PC-3 (cell line): ENCODE results near the gene PRDM8. TPM values are rescaled to one million over a fixed set of nuclear protein-coding genes. Genes with fewer than 3 reads are reported as not detected.
A peak's percentile ranks its signal among the peaks of the same experiment; 100 is the strongest.

ENCODE experiments used
- ATAC-seq: fragments of 200-7000 bp; cut with Tn5 transposase; 2 replicates; pipeline ENCODE4 v1.9.1; 2020; ENCODE audit warnings: mild to moderate bottlenecking, moderate library complexity
- BruUV-seq: library from RNA; stranded (reverse); fragments of 400-500 nt; replicated peaks from 2 replicates; lab custom pipeline; 2021; lab: Mats Ljungman, UMichigan
- CTCF ChIA-PET: fragments of 300-600 bp; sonication (Branson Sonifier 250); formaldehyde crosslinking; loops from one replicate; lab custom pipeline; 2022; ENCODE audit warnings: antibody characterized with exemption; lab: Charles Lee
- POLR2A ChIA-PET: fragments of 300-600 bp; sonication (Branson Sonifier 250); formaldehyde crosslinking; loops from one replicate; lab custom pipeline; 2022; ENCODE audit warnings: antibody characterized with exemption; ENCODE audit not compliant: unreplicated experiment; lab: Charles Lee
- DNase-seq: peaks from one replicate; pipeline ENCODE4 v3.0.0-alpha.2; 2015
- H2AFZ ChIP-seq: fragments of 300-600 bp; sonication (generic); 2 replicates; pipeline ENCODE4 v1.6.0; 2016; ENCODE audit warnings: antibody characterized with exemption, low read length
- H3F3A ChIP-seq: fragments of 300-600 bp; sonication (generic); one replicate; pipeline ENCODE4 v1.6.0; 2017; ENCODE audit warnings: antibody characterized with exemption, low read length, control low read depth, mild to moderate bottlenecking; ENCODE audit not compliant: unreplicated experiment
- H3K27ac ChIP-seq: fragments of 300-600 bp; sonication (generic); 2 replicates; pipeline ENCODE4 v1.5.1; 2016; ENCODE audit warnings: mild to moderate bottlenecking, low read length
- H3K27me3 ChIP-seq: fragments of 300-600 bp; sonication (generic); 2 replicates; pipeline ENCODE4 v1.6.1; 2016; ENCODE audit warnings: low read length, mixed read lengths
- H3K36me3 ChIP-seq: fragments of 300-600 bp; sonication (generic); 2 replicates; pipeline ENCODE4 v1.6.1; 2016; ENCODE audit warnings: low read depth, mixed run types, low read length, mixed read lengths
- H3K4me1 ChIP-seq: fragments of 300-600 bp; sonication (generic); 2 replicates; pipeline ENCODE4 v1.5.1; 2016; ENCODE audit warnings: low read length; ENCODE audit not compliant: insufficient read depth
- H3K4me2 ChIP-seq: fragments of 300-600 bp; sonication (generic); 2 replicates; pipeline ENCODE4 v1.6.0; 2016; ENCODE audit warnings: low read length
- H3K4me3 ChIP-seq: fragments of 300-600 bp; sonication (generic); 2 replicates; pipeline ENCODE4 v1.5.1; 2016; ENCODE audit warnings: mild to moderate bottlenecking, low read length, mixed read lengths
- H3K79me2 ChIP-seq: fragments of 300-600 bp; sonication (generic); 2 replicates; pipeline ENCODE4 v1.6.1; 2017; ENCODE audit warnings: low read length, mixed read lengths
- H3K9ac ChIP-seq: fragments of 300-600 bp; sonication (generic); 2 replicates; pipeline ENCODE4 v1.6.0; 2016; ENCODE audit warnings: mild to moderate bottlenecking, low read length
- H3K9me2 ChIP-seq: fragments of 300-600 bp; sonication (generic); replicated peaks from 2 replicates; pipeline ENCODE4 v1.6.1; 2016; ENCODE audit warnings: mixed run types, low read length, mixed read lengths
- H3K9me3 ChIP-seq: fragments of 300-600 bp; sonication (generic); 2 replicates; pipeline ENCODE4 v1.6.1; 2016; ENCODE audit warnings: low read length, mixed read lengths
- H4K20me1 ChIP-seq: fragments of 300-600 bp; sonication (generic); 2 replicates; pipeline ENCODE4 v1.6.1; 2016; ENCODE audit warnings: low read length, mixed read lengths
- EZH2 ChIP-seq: fragments of 300-600 bp; sonication (generic); IDR thresholded peaks from one replicate; pipeline ENCODE4 v1.6.1; 2017; ENCODE audit warnings: antibody characterized with exemption, mild to moderate bottlenecking, low read length; ENCODE audit not compliant: unreplicated experiment
- EZH2phosphoT487 ChIP-seq: fragments of 300-600 bp; sonication (generic); IDR thresholded peaks from 2 replicates; pipeline ENCODE4 v1.6.1; 2018; ENCODE audit warnings: mild to moderate bottlenecking, antibody characterized with exemption, low read length, borderline replicate concordance
- intact Hi-C: fragments of 100-400 bp; cut with micrococcal nuclease; formaldehyde crosslinking; loops from 2 replicates; pipeline ENCODE4 v1.9.0; 2023
- total RNA-seq: library from RNA; depleted of rRNA; stranded (reverse); fragments of >200 nt; gene quantifications from 2 replicates; pipeline ENCODE4 v1.2.3, GENCODE V29; 2014
- TF ChIP-seq, protein P1 (sequence below): fragments of 300-600 bp; sonication (generic); conservative IDR thresholded peaks from 2 replicates; pipeline ENCODE4 v1.5.1; 2017; ENCODE audit warnings: antibody characterized with exemption, low read depth, mild to moderate bottlenecking, low read length

Gene PRDM8
- total RNA-seq, 1 experiment from 2014 or later, result 8.9 TPM

- ChIA-PET POLR2A (interaction anchor here (0.7 kb wide), 1 partner anchor 1154 kb away, joined by 12 read pairs; no protein-coding TSS in a partner anchor), CTCF (no interaction called here)
- TF ChIP-seq EZH2phosphoT487, result no peak
- TF ChIP-seq, protein P1, sequence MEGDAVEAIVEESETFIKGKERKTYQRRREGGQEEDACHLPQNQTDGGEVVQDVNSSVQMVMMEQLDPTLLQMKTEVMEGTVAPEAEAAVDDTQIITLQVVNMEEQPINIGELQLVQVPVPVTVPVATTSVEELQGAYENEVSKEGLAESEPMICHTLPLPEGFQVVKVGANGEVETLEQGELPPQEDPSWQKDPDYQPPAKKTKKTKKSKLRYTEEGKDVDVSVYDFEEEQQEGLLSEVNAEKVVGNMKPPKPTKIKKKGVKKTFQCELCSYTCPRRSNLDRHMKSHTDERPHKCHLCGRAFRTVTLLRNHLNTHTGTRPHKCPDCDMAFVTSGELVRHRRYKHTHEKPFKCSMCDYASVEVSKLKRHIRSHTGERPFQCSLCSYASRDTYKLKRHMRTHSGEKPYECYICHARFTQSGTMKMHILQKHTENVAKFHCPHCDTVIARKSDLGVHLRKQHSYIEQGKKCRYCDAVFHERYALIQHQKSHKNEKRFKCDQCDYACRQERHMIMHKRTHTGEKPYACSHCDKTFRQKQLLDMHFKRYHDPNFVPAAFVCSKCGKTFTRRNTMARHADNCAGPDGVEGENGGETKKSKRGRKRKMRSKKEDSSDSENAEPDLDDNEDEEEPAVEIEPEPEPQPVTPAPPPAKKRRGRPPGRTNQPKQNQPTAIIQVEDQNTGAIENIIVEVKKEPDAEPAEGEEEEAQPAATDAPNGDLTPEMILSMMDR, result no peak
- no peak for TF ChIP-seq EZH2
- Histone ChIP-seq H3K9me3 (no peaks in the 10 kb centered on the region), H3K4me3 (no peak overlapping the region), H2AFZ (no peak overlapping the region), H3K36me3 (no peaks in the 10 kb centered on the region), H3K4me1 (no peaks in the 10 kb centered on the region), H3K9ac (no peak overlapping the region), H3K9me2 (no peaks in the 10 kb centered on the region), H4K20me1 (no peaks in the 10 kb centered on the region), H3F3A (no peaks in the 10 kb centered on the region), H3K79me2 (no peaks in the 10 kb centered on the region), H3K27me3 (no peaks in the 10 kb centered on the region), H3K4me2 (no peak overlapping the region), H3K27ac (no peak overlapping the region)
- BruUV-seq, result no TSS peak
- intact Hi-C loops, result no loop called here
- DNase-seq (no peak), ATAC-seq (no peak)
Measured at GRCh38 chr4:80204433-80205011, 7.2 kb downstream of the PRDM8 start.

DNA sequence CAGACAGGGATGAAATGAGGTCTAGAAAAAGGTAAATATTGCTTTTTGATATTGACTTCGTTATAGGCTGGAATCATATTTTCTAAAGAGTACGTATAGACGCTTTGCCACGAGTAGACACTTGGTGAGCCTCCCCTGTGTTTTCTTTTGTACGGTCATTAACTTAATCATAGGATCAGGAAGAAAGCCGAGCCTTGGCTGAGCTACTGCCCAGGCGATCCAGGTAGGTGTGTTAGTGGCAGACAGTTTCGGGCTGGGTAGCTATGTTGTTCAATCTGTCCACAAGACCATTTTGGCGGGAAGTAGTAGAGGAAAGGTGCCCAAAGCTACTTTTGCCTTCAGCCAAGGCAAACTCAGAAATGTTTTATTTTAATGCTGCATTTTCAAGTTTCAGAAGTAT lies 8.8 kb downstream of the PRDM8 start:
- ChIA-PET POLR2A (interaction anchor here (0.5 kb wide), 1 partner anchor 144 kb away, joined by 3 read pairs; no protein-coding TSS in a partner anchor), CTCF (no interaction called here)
- no peak for DNase-seq
- Histone ChIP-seq H3K9me2 (no peaks in the 10 kb centered on the region), H3K79me2 (no peaks in the 10 kb centered on the region), H3K27ac (no peak overlapping the region), H3K9me3 (no peaks in the 10 kb centered on the region), H3F3A (no peaks in the 10 kb centered on the region), H3K4me3 (no peak overlapping the region), H2AFZ (no peak overlapping the region), H4K20me1 (no peaks in the 10 kb centered on the region), H3K4me2 (no peak overlapping the region), H3K27me3 (no peaks in the 10 kb centered on the region), H3K36me3 (no peaks in the 10 kb centered on the region), H3K4me1 (no peaks in the 10 kb centered on the region), H3K9ac (no peak overlapping the region)
- intact Hi-C loops, result no loop called here
- no peak for ATAC-seq
- TF ChIP-seq, protein P1, result no peak
- TF ChIP-seq EZH2 (no peak), EZH2phosphoT487 (no peak)
- TSS peak; percentile 5 for BruUV-seq

GRCh38 chr4:80206521-80207171 lies 9.3 kb downstream of the PRDM8 start:
- intact Hi-C loops, result no loop called here
- H2AFZ ChIP-seq, result no peak overlapping the region
- DNase-seq (no peak), ATAC-seq (no peak)
- no peaks in the 10 kb centered on the region for H3K36me3 ChIP-seq
- ChIA-PET POLR2A (interaction anchor here (0.5 kb wide), 1 partner anchor 145 kb away, joined by 3 read pairs; no protein-coding TSS in a partner anchor), CTCF (no interaction called here)
- no peak overlapping the region for H3K9ac ChIP-seq
- TF ChIP-seq EZH2phosphoT487 (no peak), EZH2 (no peak)
- TF ChIP-seq, protein P1, result no peak
- no peaks in the 10 kb centered on the region for H3F3A ChIP-seq
- no peaks in the 10 kb centered on the region for H3K9me2 ChIP-seq
- H4K20me1 ChIP-seq, result no peaks in the 10 kb centered on the region
- no peak overlapping the region for H3K4me2 ChIP-seq
- no peak overlapping the region for H3K27ac ChIP-seq
- H3K9me3 ChIP-seq, result no peaks in the 10 kb centered on the region
- H3K27me3 ChIP-seq, result no peaks in the 10 kb centered on the region
- H3K4me1 ChIP-seq, result no peaks in the 10 kb centered on the region
- no peak overlapping the region for H3K4me3 ChIP-seq
- no peaks in the 10 kb centered on the region for H3K79me2 ChIP-seq
- BruUV-seq, result no TSS peak
